Large intestine (tissue), 3 donors: ENCODE results near the gene RGS1. TPM values are rescaled to one million over a fixed set of nuclear protein-coding genes. Genes with fewer than 3 reads are reported as not detected.

Experiments used
- DNase-seq, 2 donors: peaks; one replicate each; pipeline versions ENCODE4 v3.0.0 to v3.0.0-alpha.2; 2013
- H3K27ac ChIP-seq: one replicate; pipeline ENCODE4 v1.5.1; 2013; ENCODE audit warnings: low read length
- H3K27me3 ChIP-seq: 2 replicates; pipeline ENCODE4 v1.6.1; 2013; ENCODE audit warnings: low read length; ENCODE audit not compliant: control insufficient read depth, insufficient read depth
- H3K36me3 ChIP-seq: 2 replicates; pipeline ENCODE4 v1.6.1; 2013; ENCODE audit warnings: low read length; ENCODE audit not compliant: control insufficient read depth, insufficient read depth
- H3K4me1 ChIP-seq: one replicate; pipeline ENCODE4 v1.6.1; 2013; ENCODE audit warnings: low read length; ENCODE audit not compliant: control insufficient read depth, insufficient read depth
- H3K4me3 ChIP-seq: one replicate; pipeline ENCODE4 v1.5.1; 2013; ENCODE audit warnings: low read length
- H3K9me3 ChIP-seq: one replicate; pipeline ENCODE4 v1.6.1; 2013; ENCODE audit warnings: mild to moderate bottlenecking, low read depth, low read length, moderate library complexity; ENCODE audit not compliant: control insufficient read depth
- WGBS: methylation state at CpG from one replicate; pipeline ENCODE4 v1.1.5; 2013; ENCODE audit warnings: low lambda C conversion rate; ENCODE audit not compliant: insufficient coverage; 5-methylcytosine and 5-hydroxymethylcytosine counted together
- polyA plus RNA-seq: library from polyadenylated mRNA; unstranded; fragments of 120-200 nt; gene quantifications from one replicate; pipeline ENCODE4 v1.2.1, GENCODE V29; 2013

The RGS1 gene
- polyA plus RNA-seq, 1 donor = 75.0 TPM

DNA sequence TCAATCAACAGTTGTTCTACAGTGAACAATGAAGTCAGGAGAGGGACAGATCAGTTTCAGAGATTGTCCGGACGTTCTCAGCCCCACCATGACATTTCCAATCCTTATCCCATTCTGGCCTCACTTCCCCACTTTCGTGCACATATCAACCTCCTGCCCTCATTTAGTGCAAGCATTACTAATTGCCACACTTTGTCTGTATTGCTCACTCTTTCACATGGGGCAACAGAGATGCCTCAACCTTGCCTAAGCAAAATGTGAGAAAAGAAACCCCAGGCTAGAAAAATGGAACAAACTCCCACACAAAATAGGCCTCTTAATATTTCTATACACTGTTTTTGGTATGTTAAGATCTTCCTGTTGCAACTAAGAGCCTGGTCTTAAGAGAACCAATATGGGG lies 8.9 kb upstream of the RGS1 start:
- H3K9me3 ChIP-seq = peaks cover 3% of the 10 kb centered on the region

DNA sequence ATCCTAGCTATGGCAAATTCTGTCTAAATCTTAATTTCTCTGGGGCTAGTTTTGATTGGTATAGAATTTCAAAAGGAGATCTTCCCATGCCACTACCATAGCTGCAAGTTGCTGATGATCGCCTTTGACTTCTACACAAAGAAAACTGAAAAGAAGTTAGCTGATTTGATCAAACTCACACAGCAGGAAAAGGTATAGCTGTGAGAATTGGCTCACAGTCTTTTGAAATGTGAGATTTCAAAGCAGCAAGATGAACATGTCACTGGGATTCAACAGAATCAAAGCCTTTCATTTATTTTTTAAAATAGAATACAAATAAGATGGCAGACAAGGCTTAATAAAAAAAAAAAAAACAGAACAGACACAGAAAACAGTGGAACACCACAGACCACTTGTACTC lies 7.5 kb upstream of the RGS1 start:
- no peak for DNase-seq
- no peaks in the 10 kb centered on the region for H3K27me3 ChIP-seq
- H3K36me3 ChIP-seq = no peaks in the 10 kb centered on the region
- H3K4me1 ChIP-seq = no peaks in the 10 kb centered on the region
- H3K9me3 ChIP-seq = peaks cover 3% of the 10 kb centered on the region
- H3K4me3 ChIP-seq = no peak overlapping the region
- H3K27ac ChIP-seq = no peak overlapping the region
- no CpG with 5 or more reads among the region's 1 CpG for WGBS

More for the DNA sequence above, 8.9 kb upstream of the RGS1 start:
- Histone ChIP-seq H3K27me3 (no peaks in the 10 kb centered on the region), H3K27ac (no peak overlapping the region), H3K4me1 (no peaks in the 10 kb centered on the region), H3K36me3 (no peaks in the 10 kb centered on the region), H3K4me3 (no peak overlapping the region)
- 94% methylated on average over 3 of the region's 3 CpGs for WGBS
- DNase-seq = no peak

DNA sequence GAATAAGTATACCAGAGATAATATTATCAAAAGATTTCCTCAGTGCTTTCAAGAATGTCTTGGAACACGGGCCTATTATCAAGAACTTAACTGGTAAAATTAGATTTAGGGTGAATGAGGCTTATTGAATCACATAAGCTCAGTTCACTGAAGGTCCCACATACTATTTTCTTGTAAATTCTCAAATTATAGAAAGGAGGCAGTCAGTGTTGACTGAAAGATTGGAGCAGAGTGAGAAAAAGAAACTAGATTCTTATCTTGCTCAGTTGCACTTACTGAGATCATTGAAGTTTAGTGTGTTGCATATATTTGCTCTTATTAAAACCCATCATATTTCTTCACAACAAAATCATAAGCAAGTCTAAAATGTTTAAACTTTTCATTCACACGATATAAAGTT lies 3.9 kb upstream of the RGS1 start:
- H3K27ac ChIP-seq = no peak overlapping the region
- no peak overlapping the region for H3K4me3 ChIP-seq
- no peaks in the 10 kb centered on the region for H3K27me3 ChIP-seq
- 80% methylated on average over 2 of the region's 2 CpGs for WGBS
- H3K36me3 ChIP-seq = no peaks in the 10 kb centered on the region
- DNase-seq = no peak
- peaks cover 3% of the 10 kb centered on the region for H3K9me3 ChIP-seq
- H3K4me1 ChIP-seq = no peaks in the 10 kb centered on the region

DNA sequence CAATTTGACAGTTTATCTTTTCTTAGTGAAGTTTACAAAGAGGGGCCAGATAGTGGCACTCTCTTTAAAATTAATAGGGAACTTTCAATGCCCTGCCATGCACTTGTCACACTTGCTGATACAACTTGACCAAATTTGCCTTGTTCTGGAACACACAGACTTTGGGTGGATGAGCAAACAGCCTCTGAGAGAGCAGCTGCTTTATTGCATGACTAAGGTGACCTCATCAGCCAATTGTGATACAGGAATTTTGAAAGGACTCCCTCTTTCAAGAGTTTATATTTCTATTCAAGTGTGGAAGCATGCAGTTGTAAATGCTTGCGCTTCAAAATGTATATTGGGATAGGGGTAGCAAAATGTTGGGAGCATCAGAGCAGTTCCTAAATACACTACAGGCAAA lies 2.1 kb upstream of the RGS1 start:
- H3K27me3 ChIP-seq = no peaks in the 10 kb centered on the region
- H3K4me1 ChIP-seq = no peaks in the 10 kb centered on the region
- H3K27ac ChIP-seq = no peak overlapping the region
- no peak for DNase-seq
- no peaks in the 10 kb centered on the region for H3K36me3 ChIP-seq
- no CpG with 5 or more reads among the region's 1 CpG for WGBS
- peaks cover 3% of the 10 kb centered on the region for H3K9me3 ChIP-seq
- H3K4me3 ChIP-seq = no peak overlapping the region

DNA sequence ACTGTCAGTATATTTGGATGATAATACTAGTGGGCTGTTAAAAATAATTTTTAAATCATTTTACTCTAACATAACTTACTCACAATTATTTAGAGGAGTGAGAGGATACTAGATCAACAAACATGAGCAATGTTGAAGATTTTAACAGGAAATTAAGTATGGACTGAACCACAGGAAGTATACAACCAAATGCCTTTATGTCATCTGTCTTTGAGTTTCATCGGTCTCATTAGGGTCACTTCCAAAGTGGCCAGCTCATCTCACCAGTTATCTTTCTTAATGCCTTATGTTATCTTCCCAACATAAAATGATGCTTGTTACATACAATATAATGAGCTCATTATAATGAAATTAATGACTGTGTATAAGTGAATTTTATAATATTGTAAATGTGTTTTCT lies 1.5 kb upstream of the RGS1 start:
- Histone ChIP-seq H3K9me3 (peaks cover 3% of the 10 kb centered on the region), H3K27me3 (no peaks in the 10 kb centered on the region), H3K4me1 (no peaks in the 10 kb centered on the region), H3K27ac (no peak overlapping the region), H3K36me3 (no peaks in the 10 kb centered on the region), H3K4me3 (no peak overlapping the region)
- WGBS = no CpG with 5 or more reads among the region's 1 CpG
- DNase-seq = no peak

DNA sequence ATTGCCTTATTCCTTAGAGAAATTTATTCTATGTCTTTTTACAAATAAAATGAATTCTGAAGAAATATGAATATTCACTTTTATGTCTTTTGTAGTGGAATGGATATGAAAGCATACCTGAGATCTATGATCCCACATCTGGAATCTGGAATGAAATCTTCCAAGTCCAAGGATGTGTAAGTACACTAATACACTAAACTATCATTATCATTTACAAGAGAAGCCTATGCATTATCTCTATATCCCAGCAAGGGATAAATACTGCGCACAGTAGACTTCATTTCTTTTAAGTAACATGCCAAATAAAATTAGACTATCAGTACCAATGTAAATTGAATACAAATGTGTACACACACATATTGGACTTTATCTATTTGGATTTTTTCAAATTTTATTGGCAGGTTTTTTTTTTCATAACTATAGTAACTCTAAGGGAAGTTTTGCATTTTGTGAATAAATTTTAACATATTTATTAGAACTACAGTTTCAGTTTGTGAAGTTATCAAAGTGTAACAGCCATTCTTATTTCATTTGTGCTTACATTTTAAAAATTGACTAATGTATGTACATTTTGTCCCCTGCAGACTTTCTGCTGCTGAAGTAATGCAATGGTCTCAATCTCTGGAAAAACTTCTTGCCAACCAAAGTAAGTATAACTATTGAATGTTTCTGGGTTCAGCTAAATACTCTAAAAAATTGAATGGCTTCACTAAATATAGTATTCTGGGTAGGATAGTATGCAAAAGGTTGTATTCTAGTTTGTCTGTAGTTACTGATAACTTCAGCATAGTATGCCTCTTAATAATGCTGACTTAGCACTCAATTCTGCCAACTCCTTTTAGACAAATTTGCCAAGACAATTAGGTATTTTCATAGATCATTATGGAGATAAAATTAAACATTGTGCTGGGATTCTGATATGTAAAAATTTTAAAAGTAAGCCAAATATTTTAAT lies 894 bp downstream of the RGS1 start:
- H3K27ac ChIP-seq = no peak overlapping the region
- no peaks in the 10 kb centered on the region for H3K9me3 ChIP-seq
- no peaks in the 10 kb centered on the region for H3K36me3 ChIP-seq
- H3K4me3 ChIP-seq = peak overlapping the region; percentile 17
- WGBS = no CpG with 5 or more reads among the region's 1 CpG
- H3K27me3 ChIP-seq = no peaks in the 10 kb centered on the region
- H3K4me1 ChIP-seq = no peaks in the 10 kb centered on the region
- no peak for DNase-seq

DNA sequence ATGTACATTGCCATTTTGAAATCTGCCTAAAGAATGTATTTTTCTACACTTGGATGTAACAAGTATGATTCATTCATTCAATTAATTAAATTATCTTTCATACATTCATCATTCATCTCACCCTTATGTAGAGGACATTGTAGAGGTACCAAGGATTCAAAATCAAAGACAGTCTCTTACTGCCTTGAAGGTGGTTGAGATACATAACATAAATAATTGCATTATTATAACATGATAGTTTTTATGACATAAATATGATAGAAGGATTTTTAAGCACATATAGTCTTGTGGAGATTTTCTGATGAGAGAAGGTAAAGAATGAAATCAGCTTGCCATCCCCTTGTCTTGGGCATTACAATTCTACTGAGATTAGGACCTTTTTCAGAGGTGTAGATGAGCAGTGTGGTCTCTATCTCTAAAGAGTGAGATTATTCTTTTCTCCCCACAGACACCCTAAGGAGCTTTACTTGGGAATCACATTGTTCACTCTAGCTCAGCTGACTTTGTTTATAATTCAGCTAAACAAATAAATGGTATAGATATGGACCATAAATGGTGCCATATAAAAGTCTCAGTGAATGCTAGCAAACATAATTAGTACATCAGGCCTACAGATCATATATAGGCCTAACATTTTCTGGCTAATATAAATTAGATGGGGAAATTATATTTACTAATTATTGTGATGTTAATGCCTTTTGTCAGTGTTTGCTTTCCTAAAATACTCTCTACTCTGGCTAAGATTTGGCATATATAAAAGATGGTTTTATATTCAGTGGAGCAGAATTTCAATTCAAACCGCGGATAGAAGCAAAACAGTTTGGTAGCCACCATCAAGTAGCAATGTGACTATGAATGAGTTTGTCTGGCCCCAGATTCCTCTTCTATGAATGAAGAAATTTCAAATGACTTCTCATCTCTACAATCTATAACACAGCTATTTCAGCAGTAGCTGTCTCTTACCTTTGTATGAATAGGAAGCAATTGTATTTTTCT lies 1.9 kb downstream of the RGS1 start:
- H3K4me1 ChIP-seq = no peaks in the 10 kb centered on the region
- H3K4me3 ChIP-seq = peak overlapping the region; percentile 17
- no peaks in the 10 kb centered on the region for H3K27me3 ChIP-seq
- no peaks in the 10 kb centered on the region for H3K9me3 ChIP-seq
- no peak overlapping the region for H3K27ac ChIP-seq
- no peaks in the 10 kb centered on the region for H3K36me3 ChIP-seq
- no peak for DNase-seq
- no CpG with 5 or more reads among the region's 2 CpGs for WGBS

DNA sequence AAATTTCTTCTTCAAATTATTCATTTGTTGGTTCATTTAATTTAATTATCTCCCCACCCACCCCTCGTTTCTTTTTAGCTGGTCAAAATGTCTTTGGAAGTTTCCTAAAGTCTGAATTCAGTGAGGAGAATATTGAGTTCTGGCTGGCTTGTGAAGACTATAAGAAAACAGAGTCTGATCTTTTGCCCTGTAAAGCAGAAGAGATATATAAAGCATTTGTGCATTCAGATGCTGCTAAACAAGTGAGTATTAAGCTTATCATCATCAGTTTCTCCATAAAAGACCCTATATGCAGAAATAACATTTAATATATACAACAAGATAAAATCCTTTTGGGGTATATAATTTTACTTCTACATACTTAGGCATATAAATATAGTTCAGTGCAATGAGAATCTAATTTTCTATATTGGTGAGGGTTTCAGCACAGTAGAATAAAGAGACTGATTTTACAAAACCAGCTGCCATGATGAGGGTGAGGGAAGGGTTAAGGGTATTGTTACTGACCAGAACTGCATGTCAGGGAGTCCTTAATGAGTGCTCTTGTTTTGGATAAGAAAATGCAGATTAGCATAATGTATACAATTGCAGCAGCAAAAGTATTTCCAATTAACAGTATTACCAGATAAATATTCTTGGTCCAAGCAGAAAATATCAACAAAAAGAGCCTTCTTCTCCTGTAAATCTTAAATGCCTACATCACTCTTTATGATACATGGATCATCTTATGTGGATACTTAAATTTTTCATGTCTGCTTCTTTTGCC lies 2.8 kb downstream of the RGS1 start:
- Histone ChIP-seq H3K27ac (no peak overlapping the region), H3K36me3 (no peaks in the 10 kb centered on the region), H3K4me1 (no peaks in the 10 kb centered on the region), H3K9me3 (no peaks in the 10 kb centered on the region), H3K27me3 (no peaks in the 10 kb centered on the region), H3K4me3 (peak overlapping the region; percentile 17)
- WGBS = 63% methylated on average over 1 of the region's 1 CpG
- DNase-seq = no peak

DNA sequence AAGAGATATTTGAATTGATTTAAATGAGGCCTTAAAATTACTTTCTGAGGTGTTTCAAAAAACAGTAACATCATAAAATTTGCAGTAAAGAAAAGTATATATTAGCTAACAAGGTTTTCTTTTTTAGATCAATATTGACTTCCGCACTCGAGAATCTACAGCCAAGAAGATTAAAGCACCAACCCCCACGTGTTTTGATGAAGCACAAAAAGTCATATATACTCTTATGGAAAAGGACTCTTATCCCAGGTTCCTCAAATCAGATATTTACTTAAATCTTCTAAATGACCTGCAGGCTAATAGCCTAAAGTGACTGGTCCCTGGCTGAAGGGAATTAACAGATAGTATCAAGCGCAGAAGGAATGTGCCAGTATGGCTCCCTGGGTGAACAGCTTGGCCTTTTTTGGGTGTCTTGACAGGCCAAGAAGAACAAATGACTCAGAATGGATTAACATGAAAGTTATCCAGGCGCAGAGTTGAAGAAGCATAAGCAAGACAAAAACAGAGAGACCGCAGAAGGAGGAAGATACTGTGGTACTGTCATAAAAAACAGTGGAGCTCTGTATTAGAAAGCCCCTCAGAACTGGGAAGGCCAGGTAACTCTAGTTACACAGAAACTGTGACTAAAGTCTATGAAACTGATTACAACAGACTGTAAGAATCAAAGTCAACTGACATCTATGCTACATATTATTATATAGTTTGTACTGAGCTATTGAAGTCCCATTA lies 3.6 kb downstream of the RGS1 start:
- no peaks in the 10 kb centered on the region for H3K4me1 ChIP-seq
- no peak overlapping the region for H3K4me3 ChIP-seq
- H3K27ac ChIP-seq = no peak overlapping the region
- H3K9me3 ChIP-seq = no peaks in the 10 kb centered on the region
- no CpG with 5 or more reads among the region's 6 CpGs for WGBS
- no peak for DNase-seq
- no peaks in the 10 kb centered on the region for H3K36me3 ChIP-seq
- no peaks in the 10 kb centered on the region for H3K27me3 ChIP-seq
